Endothelial cell of umbilical vein (primary cell): Measurements from ENCODE around the gene C2CD4B. TPM values are rescaled to one million over a fixed set of nuclear protein-coding genes. Genes with fewer than 3 reads are reported as not detected.

Experiments used
- BruUV-seq: library from RNA; stranded (reverse); fragments of 400-500 nt; replicated peaks from 2 replicates; lab custom pipeline; 2021; lab: Mats Ljungman, UMichigan
- CTCF ChIA-PET: fragments of 300-600, 350-600 bp; sonication (Branson Sonifier 250); formaldehyde crosslinking; loops from one replicate; lab custom pipeline; 2021; ENCODE audit warnings: antibody characterized with exemption, inconsistent platforms; lab: Charles Lee
- POLR2A ChIA-PET: fragments of 300-600, 350-600 bp; sonication (Branson Sonifier 250); formaldehyde crosslinking; loops from one replicate; lab custom pipeline; 2021; ENCODE audit warnings: antibody characterized with exemption, inconsistent platforms; lab: Charles Lee
- DNase-seq: peaks from one replicate; pipeline ENCODE4 v3.0.0-alpha.2; 2011; ENCODE audit warnings: low read depth, low spot score
- FAIRE-seq: peaks from 2 replicates; lab custom pipeline; 2011; peaks lifted over from hg19 to GRCh38; lab: Jason Lieb, UNC
- H2AFZ ChIP-seq: 2 replicates; pipeline ENCODE4 v1.6.0; 2012; ENCODE audit warnings: low read depth, low read length, control low read depth, inconsistent platforms
- H3K27ac ChIP-seq: 2 replicates; pipeline ENCODE4 v1.5.1; 2011; ENCODE audit warnings: low read depth, mild to moderate bottlenecking, control low read depth, low read length, moderate library complexity; ENCODE audit not compliant: insufficient read depth
- H3K27me3 ChIP-seq, 2 experiments: 2 replicates each; pipeline versions ENCODE4 v1.6.0 to v1.6.1; 2011; ENCODE audit warnings: low read length in 2 of 2, mixed read lengths in 1 of 2; ENCODE audit not compliant: control insufficient read depth in 2 of 2, insufficient read depth in 2 of 2
- H3K36me3 ChIP-seq, 2 experiments: 2 replicates in 1 of 2; 3 replicates in 1 of 2; pipeline ENCODE4 v1.5.1; 2011; ENCODE audit warnings: low read length in 2 of 2, mild to moderate bottlenecking in 1 of 2, moderate library complexity in 1 of 2; ENCODE audit not compliant: control insufficient read depth in 2 of 2, insufficient read depth in 2 of 2; ENCODE audit errors: extremely low read depth in 1 of 2
- H3K4me1 ChIP-seq: 3 replicates; pipeline ENCODE4 v1.5.1; 2011; ENCODE audit warnings: mild to moderate bottlenecking, low read length; ENCODE audit not compliant: control insufficient read depth, insufficient read depth; ENCODE audit errors: extremely low read depth
- H3K4me2 ChIP-seq: 2 replicates; pipeline ENCODE4 v1.6.1; 2011; ENCODE audit warnings: low read length, control low read depth, mixed read lengths; ENCODE audit not compliant: insufficient read depth
- H3K4me3 ChIP-seq, 3 experiments: fragments of 200-600 bp in 1 of 3; sonication (generic), shearing (Covaris generic) in 1 of 3; replicated peaks in 1 of 3; 2 replicates each; pipeline ENCODE4 v1.5.1; 2011 to 2016; ENCODE audit warnings: control low read depth in 3 of 3, low read length in 3 of 3, mild to moderate bottlenecking in 2 of 3, inconsistent platforms in 1 of 3, low read depth in 1 of 3, moderate library complexity in 1 of 3; ENCODE audit not compliant: insufficient read depth in 1 of 3
- H3K79me2 ChIP-seq: 2 replicates; pipeline ENCODE4 v1.6.0; 2012; ENCODE audit warnings: low read length, inconsistent platforms; ENCODE audit not compliant: control insufficient read depth, insufficient read depth
- H3K9ac ChIP-seq: replicated peaks from 2 replicates; pipeline ENCODE3; 2011; ENCODE audit warnings: low read length, control low read depth; ENCODE audit not compliant: insufficient read depth; ENCODE audit errors: extremely low read depth
- H3K9me1 ChIP-seq: replicated peaks from 3 replicates; pipeline ENCODE4 v1.6.0; 2011; ENCODE audit warnings: mild to moderate bottlenecking, low read length; ENCODE audit not compliant: control insufficient read depth, insufficient read depth; ENCODE audit errors: extremely low read depth
- H3K9me3 ChIP-seq: replicated peaks from 2 replicates; pipeline ENCODE4 v1.5.1; 2012; ENCODE audit warnings: low read length, inconsistent platforms; ENCODE audit not compliant: control insufficient read depth, insufficient read depth
- H4K20me1 ChIP-seq: replicated peaks from 2 replicates; pipeline ENCODE3; 2011; ENCODE audit warnings: mild to moderate bottlenecking, low read length; ENCODE audit not compliant: control insufficient read depth, insufficient read depth; ENCODE audit errors: extremely low read depth
- CTCF ChIP-seq, 2 donors: IDR thresholded peaks; 1 replicate in 1 of 2; 2 replicates in 1 of 2; pipeline ENCODE4 v1.5.1; 2011; ENCODE audit warnings: low read length in 2 of 2, mild to moderate bottlenecking in 2 of 2, moderate library complexity in 2 of 2, control low read depth in 1 of 2, inconsistent platforms in 1 of 2, low read depth in 1 of 2; ENCODE audit not compliant: insufficient read depth in 1 of 2; ENCODE audit errors: extremely low read depth in 1 of 2
- EZH2 ChIP-seq: IDR thresholded peaks from 2 replicates; pipeline ENCODE4 v1.6.1; 2012; ENCODE audit warnings: borderline replicate concordance, low read depth, mild to moderate bottlenecking, moderate library complexity, low read length, inconsistent platforms; ENCODE audit not compliant: severe bottlenecking
- FOS ChIP-seq: IDR thresholded peaks from 2 replicates; pipeline ENCODE4 v1.6.1; 2011; ENCODE audit warnings: mild to moderate bottlenecking, low read length, moderate library complexity, borderline replicate concordance; ENCODE audit not compliant: insufficient read depth
- GATA2 ChIP-seq: IDR thresholded peaks from 2 replicates; pipeline ENCODE4 v1.7.0; 2011; ENCODE audit warnings: low read depth, mild to moderate bottlenecking, moderate library complexity, mixed read lengths, low read length; ENCODE audit not compliant: insufficient read length, insufficient read depth
- JUN ChIP-seq: IDR thresholded peaks from 2 replicates; pipeline ENCODE4 v1.6.1; 2011; ENCODE audit warnings: borderline replicate concordance, low read depth; ENCODE audit not compliant: insufficient read length, insufficient read depth
- MAX ChIP-seq: IDR thresholded peaks from 2 replicates; pipeline ENCODE4 v1.6.1; 2011; ENCODE audit not compliant: insufficient read depth, insufficient read length
- POLR2AphosphoS5 ChIP-seq: IDR thresholded peaks from 2 replicates; pipeline ENCODE4 v1.6.1; 2012; ENCODE audit warnings: low read depth, mild to moderate bottlenecking, control low read depth, low read length, moderate library complexity; ENCODE audit not compliant: insufficient read depth
- dilution Hi-C: fragments of 300-500 bp; cut with MboI; formaldehyde crosslinking; loops from one replicate; pipeline ENCODE4 v1.15.0; 2019; ENCODE audit warnings: low sequenced_read_pairs; ENCODE audit not compliant: extremely low pct_ligation_motif_present
- intact Hi-C: fragments of 100-400 bp; cut with micrococcal nuclease; formaldehyde crosslinking; loops from one replicate; pipeline ENCODE4 v1.10.0; 2022
- polyA plus RNA-seq, 4 experiments: library from polyadenylated mRNA; depleted of rRNA in 3 of 4; stranded (reverse) in 3 of 4; unstranded in 1 of 4; fragments of >200 nt; gene quantifications; 2 replicates each; pipeline versions ENCODE4 v1.2.1 to v1.2.3, GENCODE V29; 2011 to 2012; ENCODE audit warnings: missing spikeins in 1 of 4
- total RNA-seq: library from RNA; stranded (reverse); gene quantifications from 2 replicates; pipeline ENCODE4 v1.2.3, GENCODE V29; 2021

The C2CD4B gene
- total and polyA plus RNA-seq, 2 donors (not counting 3 experiments of a cell fraction or from before 2014, with no cell fraction given) = 28.4 to 31.7 TPM

- H3K4me3 ChIP-seq = no peak overlapping the region
- FAIRE-seq (no peak), DNase-seq (no peak)
- no peaks in the 10 kb centered on the region for H3K4me1 ChIP-seq
- no peaks in the 10 kb centered on the region for H3K79me2 ChIP-seq
- ChIA-PET CTCF (no interaction called here), POLR2A (no interaction called here)
- BruUV-seq = no TSS peak
- H3K27me3 ChIP-seq = peaks cover 4 to 6% of the 10 kb centered on the region in 2 experiments
- no peak overlapping the region for H3K4me2 ChIP-seq
- H3K36me3 ChIP-seq = no peaks in the 10 kb centered on the region
- no peak for TF ChIP-seq JUN
- no peak for TF ChIP-seq MAX
- no peak for TF ChIP-seq GATA2
- no peak for TF ChIP-seq POLR2AphosphoS5
- no peak for TF ChIP-seq FOS
- no peak for TF ChIP-seq CTCF (IDR thresholded peaks at IDR 0.05; ENCODE audit: extremely low read depth in 1 of 2, insufficient read depth in 1 of 2, low read depth in 1 of 2, low read length in 2 of 2)
- no peak overlapping the region for H3K27ac ChIP-seq
- H3K9ac ChIP-seq = no peak overlapping the region
- no peaks in the 10 kb centered on the region for H4K20me1 ChIP-seq
- no peaks in the 10 kb centered on the region for H3K9me1 ChIP-seq
- dilution Hi-C loops = no loop called here
- H2AFZ ChIP-seq = no peak overlapping the region
- intact Hi-C loops = no loop called here
- no peaks in the 10 kb centered on the region for H3K9me3 ChIP-seq
Observed at GRCh38 chr15:62211348-62211747, 46.3 kb upstream of the C2CD4B start.

- Histone ChIP-seq H2AFZ (no peak overlapping the region), H3K4me2 (no peak overlapping the region), H3K36me3 (no peaks in the 10 kb centered on the region), H3K79me2 (no peaks in the 10 kb centered on the region), H3K27me3 (peaks cover 4 to 6% of the 10 kb centered on the region in 2 experiments), H3K27ac (no peak overlapping the region), H3K9ac (no peak overlapping the region), H3K4me3 (no peak overlapping the region), H3K9me1 (no peaks in the 10 kb centered on the region), H3K4me1 (no peaks in the 10 kb centered on the region), H4K20me1 (no peaks in the 10 kb centered on the region), H3K9me3 (no peaks in the 10 kb centered on the region)
- POLR2A ChIA-PET = no interaction called here
- intact Hi-C loops = no loop called here
- TF ChIP-seq CTCF (IDR thresholded peaks at IDR 0.05; ENCODE audit: extremely low read depth in 1 of 2, insufficient read depth in 1 of 2, low read depth in 1 of 2, low read length in 2 of 2) (no peak), EZH2 (no peak), JUN (no peak)
- DNase-seq (no peak), FAIRE-seq (no peak)
- dilution Hi-C loops = no loop called here
- no TSS peak for BruUV-seq
- CTCF ChIA-PET = no interaction called here
Observed at GRCh38 chr15:62209821-62210220, 44.7 kb upstream of the C2CD4B start.
